Bronchial epithelial cell (primary cell): Measurements from ENCODE around the gene RASGRF2. TPM values are rescaled to one million over a fixed set of nuclear protein-coding genes. Genes with fewer than 3 reads are reported as not detected.
A peak's percentile ranks its signal among the peaks of the same experiment; 100 is the strongest.

Experiments used
- DNase-seq: peaks from one replicate; pipeline ENCODE4 v3.0.0-alpha.2; 2010; ENCODE audit warnings: low read depth
- FAIRE-seq: peaks from 2 replicates; lab custom pipeline; 2011; peaks lifted over from hg19 to GRCh38; lab: Jason Lieb, UNC
- H3K27me3 ChIP-seq: 2 replicates; pipeline ENCODE4 v1.5.1; 2011; ENCODE audit warnings: low read length; ENCODE audit not compliant: control insufficient read depth, insufficient read depth
- H3K36me3 ChIP-seq: 2 replicates; pipeline ENCODE4 v1.5.1; 2011; ENCODE audit warnings: low read length; ENCODE audit not compliant: control insufficient read depth, insufficient read depth
- H3K4me3 ChIP-seq: 2 replicates; pipeline ENCODE4 v1.5.1; 2011; ENCODE audit warnings: mild to moderate bottlenecking, low read depth, low read length, control low read depth
- CTCF ChIP-seq: IDR thresholded peaks from 2 replicates; pipeline ENCODE4 v1.5.1; 2011; ENCODE audit warnings: mild to moderate bottlenecking, moderate library complexity, low read length, control low read depth, inconsistent platforms; ENCODE audit not compliant: insufficient read depth, severe bottlenecking
- total RNA-seq: library from RNA; depleted of rRNA; stranded (reverse); fragments of >200 nt; gene quantifications from 2 replicates; pipeline ENCODE4 v1.2.1, GENCODE V29; 2014

Gene RASGRF2
- total RNA-seq, 1 donor from 2014 or later, result 0.53 TPM

- no peak for FAIRE-seq
Observed at GRCh38 chr5:81058121-81058520, 98.0 kb downstream of the RASGRF2 start.

GRCh38 chr5:81065492-81065891, 105.3 kb downstream of the RASGRF2 start:
- H3K4me3 ChIP-seq, result no peak overlapping the region

More at GRCh38 chr5:81058121-81058520, 98.0 kb downstream of the RASGRF2 start:
- DNase-seq, result no peak
- H3K36me3 ChIP-seq, result no peaks in the 10 kb centered on the region
- TF ChIP-seq CTCF, result no peak
- H3K27me3 ChIP-seq, result no peaks in the 10 kb centered on the region
- H3K4me3 ChIP-seq, result no peak overlapping the region

GRCh38 chr5:81066102-81066501, 105.9 kb downstream of the RASGRF2 start:
- DNase-seq (no peak), FAIRE-seq (no peak)
- no peaks in the 10 kb centered on the region for H3K27me3 ChIP-seq
- H3K36me3 ChIP-seq, result no peaks in the 10 kb centered on the region
- no peak overlapping the region for H3K4me3 ChIP-seq
- no peak for TF ChIP-seq CTCF

More at GRCh38 chr5:81065492-81065891, 105.3 kb downstream of the RASGRF2 start:
- no peak for DNase-seq
- no peak for FAIRE-seq
- H3K36me3 ChIP-seq, result no peaks in the 10 kb centered on the region
- no peaks in the 10 kb centered on the region for H3K27me3 ChIP-seq
- TF ChIP-seq CTCF, result no peak

- no peak overlapping the region for H3K4me3 ChIP-seq
- H3K36me3 ChIP-seq, result no peaks in the 10 kb centered on the region
- H3K27me3 ChIP-seq, result no peaks in the 10 kb centered on the region
- no peak for TF ChIP-seq CTCF
- FAIRE-seq, result no peak
- no peak for DNase-seq
Observed at GRCh38 chr5:81067406-81067805, 107.2 kb downstream of the RASGRF2 start.

GRCh38 chr5:81068063-81068462, 107.9 kb downstream of the RASGRF2 start:
- Histone ChIP-seq H3K27me3 (no peaks in the 10 kb centered on the region), H3K4me3 (no peak overlapping the region), H3K36me3 (no peaks in the 10 kb centered on the region)
- no peak for TF ChIP-seq CTCF
- FAIRE-seq (no peak), DNase-seq (peak; percentile 43)

GRCh38 chr5:81068635-81069034, 108.5 kb downstream of the RASGRF2 start:
- H3K4me3 ChIP-seq, result no peak overlapping the region
- TF ChIP-seq CTCF, result no peak
- FAIRE-seq, result no peak

More at GRCh38 chr5:81068635-81069034, 108.5 kb downstream of the RASGRF2 start:
- no peak for DNase-seq
- no peaks in the 10 kb centered on the region for H3K27me3 ChIP-seq
- no peaks in the 10 kb centered on the region for H3K36me3 ChIP-seq
